C4-2B (cell line): ENCODE data around the gene SLC6A17.

Experiments
- CTCF ChIP-seq: fragments of 450-650 bp; conservative IDR thresholded peaks from 2 replicates; pipeline ENCODE4 v1.5.1; 2017; ENCODE audit warnings: mild to moderate bottlenecking
- ZFX ChIP-seq: fragments of 450-650 bp; IDR thresholded peaks from 2 replicates; pipeline ENCODE4 v1.6.1; 2017

GRCh38 chr1:110235181-110235833, 85.0 kb downstream of the SLC6A17 start:
- TF ChIP-seq ZFX: no peak
- TF ChIP-seq CTCF: no peak
